Cardiac fibroblast (primary cell): ENCODE data around the gene OSGIN1.

Experiments used
- DNase-seq, 2 donors: peaks; one replicate each; pipeline versions ENCODE4 v3.0.0 to v3.0.0-alpha.2; 2010; ENCODE audit warnings: low read depth in 2 of 2
- H3K4me3 ChIP-seq, 2 donors: replicated peaks in 1 of 2; 1 replicate in 1 of 2; 2 replicates in 1 of 2; pipeline ENCODE4 v1.5.1; 2011; ENCODE audit warnings: low read depth in 2 of 2, low read length in 2 of 2, mild to moderate bottlenecking in 2 of 2, moderate library complexity in 1 of 2
- CTCF ChIP-seq: IDR thresholded peaks from one replicate; pipeline ENCODE4 v1.5.1; 2011; ENCODE audit warnings: low read depth, mild to moderate bottlenecking, low read length, inconsistent platforms

OSGIN1 gene

GRCh38 chr16:83911290-83911689 is 41.8 kb upstream of the OSGIN1 start:
- no peak for TF ChIP-seq CTCF
- no peak overlapping the region for H3K4me3 ChIP-seq
- DNase-seq, result no peak

- no peak for DNase-seq
- H3K4me3 ChIP-seq, result no peak overlapping the region
- no peak for TF ChIP-seq CTCF
Measured at GRCh38 chr16:83912519-83913244, 40.4 kb upstream of the OSGIN1 start.

GRCh38 chr16:83913245-83913633 is 39.8 kb upstream of the OSGIN1 start:
- DNase-seq, result peak in 1 of 2 donors; percentile 54

GRCh38 chr16:83914091-83914710 is 38.8 kb upstream of the OSGIN1 start:
- no peak for TF ChIP-seq CTCF
- no peak overlapping the region for H3K4me3 ChIP-seq
- DNase-seq, result no peak

More at GRCh38 chr16:83913245-83913633, 39.8 kb upstream of the OSGIN1 start:
- H3K4me3 ChIP-seq, result no peak overlapping the region
- no peak for TF ChIP-seq CTCF

- DNase-seq, result no peak
Measured at GRCh38 chr16:83915081-83915480, 38.0 kb upstream of the OSGIN1 start.

GRCh38 chr16:83915491-83915890 is 37.5 kb upstream of the OSGIN1 start:
- no peak overlapping the region for H3K4me3 ChIP-seq
- TF ChIP-seq CTCF, result no peak
- DNase-seq, result no peak

More at GRCh38 chr16:83915081-83915480, 38.0 kb upstream of the OSGIN1 start:
- H3K4me3 ChIP-seq, result no peak overlapping the region
- TF ChIP-seq CTCF, result no peak
